OCI-M2 (cell line): ENCODE results near the gene CYBA.

Source experiments
- DNase-seq: peaks from one replicate; lab custom pipeline; 2025; ENCODE audit not compliant: unreplicated experiment; lab: John Stamatoyannopoulos, UW

The CYBA gene

DNA sequence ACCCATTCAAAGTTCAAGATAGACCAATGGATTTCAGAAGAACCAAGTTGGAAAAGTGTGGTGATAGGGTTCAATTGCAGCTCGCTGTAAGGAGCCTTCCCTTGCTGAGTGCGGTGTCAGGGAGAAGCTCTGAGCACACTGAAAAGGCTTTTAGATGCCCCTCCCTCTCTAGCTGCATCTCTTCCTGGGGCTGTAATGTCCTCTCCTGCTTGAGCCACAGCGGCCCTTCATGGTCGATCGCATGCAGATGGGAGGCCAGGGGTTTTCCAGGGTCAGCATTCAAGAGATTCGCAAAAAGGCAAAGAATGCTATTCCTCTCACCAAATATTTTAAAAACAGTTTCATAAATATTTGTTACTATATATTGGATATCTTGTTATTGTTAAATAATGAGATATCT lies 56.9 kb downstream of the CYBA start:
- DNase-seq, result no peak

DNA sequence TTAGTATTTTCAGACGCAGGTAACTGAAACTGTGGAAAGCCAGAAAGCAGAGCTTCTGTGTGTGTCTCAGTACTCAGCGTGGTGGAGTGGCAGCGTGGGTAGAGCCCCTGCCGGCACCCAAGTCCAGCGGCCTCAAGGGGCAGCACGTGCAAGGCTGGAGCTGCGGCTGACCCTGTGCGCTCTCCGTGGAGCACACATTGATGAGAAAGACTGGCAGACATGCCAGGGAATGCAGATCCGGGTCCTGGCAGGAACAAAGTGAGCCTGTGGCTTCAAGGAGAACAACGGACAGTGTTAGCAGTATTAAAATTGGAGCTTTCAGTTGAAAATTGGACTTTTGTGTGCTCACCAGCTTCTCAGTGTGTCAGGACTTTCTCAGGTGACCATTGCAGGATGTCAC lies 57.4 kb downstream of the CYBA start:
- DNase-seq, result no peak
